ENCODE results near the gene CTDSPL.

- TF ChIP-seq CTCF (IDR thresholded peaks at IDR 0.05; ENCODE audit: borderline replicate concordance, extremely low read depth, low read length, poor library complexity, severe bottlenecking) (no peak), EZH2 (IDR thresholded peaks at IDR 0.05; ENCODE audit: borderline replicate concordance, low read depth, low read length, severe bottlenecking) (no peak)
Measured at GRCh38 chr3:37862219-37862902, 681 bp downstream of the CTDSPL start.
